HEK293 (cell line): Measurements from ENCODE around the gene UGT1A7.

ENCODE experiments used
- ZFP69B ChIP-seq: fragments of 450-650 bp; formaldehyde crosslinking; IDR thresholded peaks from 2 replicates; pipeline ENCODE4 v1.5.1; 2016; ENCODE audit warnings: missing biosample characterization, missing genetic modification characterization
- ZNF391 ChIP-seq: fragments of 450-650 bp; formaldehyde crosslinking; IDR thresholded peaks from 2 replicates; pipeline ENCODE4 v1.5.1; 2016; ENCODE audit warnings: low read depth, missing biosample characterization, missing genetic modification characterization, borderline replicate concordance
- ZNF600 ChIP-seq: fragments of 450-650 bp; formaldehyde crosslinking; IDR thresholded peaks from 2 replicates; pipeline ENCODE4 v1.5.1; 2016; ENCODE audit warnings: missing biosample characterization, missing genetic modification characterization
- ZSCAN30 ChIP-seq: fragments of 450-650 bp; IDR thresholded peaks from 2 replicates; pipeline ENCODE4 v1.5.1; 2018; ENCODE audit warnings: missing biosample characterization, mild to moderate bottlenecking, missing genetic modification characterization, moderate library complexity
- TF ChIP-seq, protein P1 (sequence below): fragments of 450-650 bp; formaldehyde crosslinking; IDR thresholded peaks from 2 replicates; pipeline ENCODE4 v1.5.1; 2016; ENCODE audit warnings: missing biosample characterization, missing genetic modification characterization
- TF ChIP-seq, protein P2 (sequence below): fragments of 450-650 bp; formaldehyde crosslinking; IDR thresholded peaks from 2 replicates; pipeline ENCODE4 v1.5.1; 2016; ENCODE audit warnings: missing biosample characterization, missing genetic modification characterization
- TF ChIP-seq, protein P3 (sequence below): fragments of 450-650 bp; formaldehyde crosslinking; IDR thresholded peaks from 2 replicates; pipeline ENCODE4 v1.5.1; 2016; ENCODE audit warnings: missing biosample characterization, missing genetic modification characterization
- TF ChIP-seq, protein P4 (sequence below): fragments of 450-650 bp; formaldehyde crosslinking; IDR thresholded peaks from 2 replicates; pipeline ENCODE4 v1.5.1; 2017; ENCODE audit warnings: missing biosample characterization, mild to moderate bottlenecking, missing genetic modification characterization, moderate library complexity

DNA sequence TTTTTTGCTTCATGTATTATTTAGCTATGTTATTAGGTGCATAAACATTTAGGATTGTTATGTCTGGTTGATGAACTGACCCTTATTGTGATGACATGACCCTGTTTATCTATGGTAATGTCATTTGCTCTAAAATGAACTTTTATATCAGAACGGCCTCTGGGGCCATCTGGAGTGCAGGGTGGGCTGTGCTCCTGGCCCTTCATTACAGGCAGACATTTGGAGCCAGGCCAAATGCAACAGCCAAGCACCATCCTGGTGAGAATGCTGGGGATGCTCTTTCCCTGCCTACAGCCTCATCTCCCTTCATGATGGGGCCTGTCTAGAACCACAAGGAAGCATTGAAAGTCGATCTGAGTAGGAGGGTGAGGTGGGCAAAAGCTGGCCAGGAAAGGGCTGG is 134.6 kb downstream of the UGT1A7 start:
- TF ChIP-seq, protein P1, sequence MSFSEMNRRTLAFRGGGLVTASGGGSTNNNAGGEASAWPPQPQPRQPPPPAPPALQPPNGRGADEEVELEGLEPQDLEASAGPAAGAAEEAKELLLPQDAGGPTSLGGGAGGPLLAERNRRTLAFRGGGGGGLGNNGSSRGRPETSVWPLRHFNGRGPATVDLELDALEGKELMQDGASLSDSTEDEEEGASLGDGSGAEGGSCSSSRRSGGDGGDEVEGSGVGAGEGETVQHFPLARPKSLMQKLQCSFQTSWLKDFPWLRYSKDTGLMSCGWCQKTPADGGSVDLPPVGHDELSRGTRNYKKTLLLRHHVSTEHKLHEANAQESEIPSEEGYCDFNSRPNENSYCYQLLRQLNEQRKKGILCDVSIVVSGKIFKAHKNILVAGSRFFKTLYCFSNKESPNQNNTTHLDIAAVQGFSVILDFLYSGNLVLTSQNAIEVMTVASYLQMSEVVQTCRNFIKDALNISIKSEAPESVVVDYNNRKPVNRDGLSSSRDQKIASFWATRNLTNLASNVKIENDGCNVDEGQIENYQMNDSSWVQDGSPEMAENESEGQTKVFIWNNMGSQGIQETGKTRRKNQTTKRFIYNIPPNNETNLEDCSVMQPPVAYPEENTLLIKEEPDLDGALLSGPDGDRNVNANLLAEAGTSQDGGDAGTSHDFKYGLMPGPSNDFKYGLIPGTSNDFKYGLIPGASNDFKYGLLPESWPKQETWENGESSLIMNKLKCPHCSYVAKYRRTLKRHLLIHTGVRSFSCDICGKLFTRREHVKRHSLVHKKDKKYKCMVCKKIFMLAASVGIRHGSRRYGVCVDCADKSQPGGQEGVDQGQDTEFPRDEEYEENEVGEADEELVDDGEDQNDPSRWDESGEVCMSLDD, result no peak
- TF ChIP-seq, protein P2, sequence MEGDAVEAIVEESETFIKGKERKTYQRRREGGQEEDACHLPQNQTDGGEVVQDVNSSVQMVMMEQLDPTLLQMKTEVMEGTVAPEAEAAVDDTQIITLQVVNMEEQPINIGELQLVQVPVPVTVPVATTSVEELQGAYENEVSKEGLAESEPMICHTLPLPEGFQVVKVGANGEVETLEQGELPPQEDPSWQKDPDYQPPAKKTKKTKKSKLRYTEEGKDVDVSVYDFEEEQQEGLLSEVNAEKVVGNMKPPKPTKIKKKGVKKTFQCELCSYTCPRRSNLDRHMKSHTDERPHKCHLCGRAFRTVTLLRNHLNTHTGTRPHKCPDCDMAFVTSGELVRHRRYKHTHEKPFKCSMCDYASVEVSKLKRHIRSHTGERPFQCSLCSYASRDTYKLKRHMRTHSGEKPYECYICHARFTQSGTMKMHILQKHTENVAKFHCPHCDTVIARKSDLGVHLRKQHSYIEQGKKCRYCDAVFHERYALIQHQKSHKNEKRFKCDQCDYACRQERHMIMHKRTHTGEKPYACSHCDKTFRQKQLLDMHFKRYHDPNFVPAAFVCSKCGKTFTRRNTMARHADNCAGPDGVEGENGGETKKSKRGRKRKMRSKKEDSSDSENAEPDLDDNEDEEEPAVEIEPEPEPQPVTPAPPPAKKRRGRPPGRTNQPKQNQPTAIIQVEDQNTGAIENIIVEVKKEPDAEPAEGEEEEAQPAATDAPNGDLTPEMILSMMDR, result no peak
- no peak for TF ChIP-seq ZFP69B
- no peak for TF ChIP-seq ZNF391
- no peak for TF ChIP-seq ZNF600 (tag by site-specific recombination)
- TF ChIP-seq ZSCAN30 (tag by site-specific recombination), result no peak
- TF ChIP-seq, protein P3, sequence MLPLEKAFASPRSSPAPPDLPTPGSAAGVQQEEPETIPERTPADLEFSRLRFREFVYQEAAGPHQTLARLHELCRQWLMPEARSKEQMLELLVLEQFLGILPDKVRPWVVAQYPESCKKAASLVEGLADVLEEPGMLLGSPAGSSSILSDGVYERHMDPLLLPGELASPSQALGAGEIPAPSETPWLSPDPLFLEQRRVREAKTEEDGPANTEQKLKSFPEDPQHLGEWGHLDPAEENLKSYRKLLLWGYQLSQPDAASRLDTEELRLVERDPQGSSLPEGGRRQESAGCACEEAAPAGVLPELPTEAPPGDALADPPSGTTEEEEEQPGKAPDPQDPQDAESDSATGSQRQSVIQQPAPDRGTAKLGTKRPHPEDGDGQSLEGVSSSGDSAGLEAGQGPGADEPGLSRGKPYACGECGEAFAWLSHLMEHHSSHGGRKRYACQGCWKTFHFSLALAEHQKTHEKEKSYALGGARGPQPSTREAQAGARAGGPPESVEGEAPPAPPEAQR (tag by site-specific recombination), result no peak
- TF ChIP-seq, protein P4, sequence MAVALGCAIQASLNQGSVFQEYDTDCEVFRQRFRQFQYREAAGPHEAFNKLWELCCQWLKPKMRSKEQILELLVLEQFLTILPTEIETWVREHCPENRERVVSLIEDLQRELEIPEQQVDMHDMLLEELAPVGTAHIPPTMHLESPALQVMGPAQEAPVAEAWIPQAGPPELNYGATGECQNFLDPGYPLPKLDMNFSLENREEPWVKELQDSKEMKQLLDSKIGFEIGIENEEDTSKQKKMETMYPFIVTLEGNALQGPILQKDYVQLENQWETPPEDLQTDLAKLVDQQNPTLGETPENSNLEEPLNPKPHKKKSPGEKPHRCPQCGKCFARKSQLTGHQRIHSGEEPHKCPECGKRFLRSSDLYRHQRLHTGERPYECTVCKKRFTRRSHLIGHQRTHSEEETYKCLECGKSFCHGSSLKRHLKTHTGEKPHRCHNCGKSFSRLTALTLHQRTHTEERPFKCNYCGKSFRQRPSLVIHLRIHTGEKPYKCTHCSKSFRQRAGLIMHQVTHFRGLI, result no peak
